GM12892 (cell line): ENCODE measurements around the gene C5orf15.

Source experiments
- POLR2A ChIP-seq: IDR thresholded peaks from 2 replicates; pipeline ENCODE4 v1.6.1; 2011; ENCODE audit warnings: low read depth, low read length, control low read depth
- POLR2AphosphoS5 ChIP-seq: IDR thresholded peaks from 2 replicates; pipeline ENCODE4 v1.6.1; 2011; ENCODE audit warnings: low read depth, low read length, control low read depth

- TF ChIP-seq POLR2A (no peak), POLR2AphosphoS5 (no peak)
Measured at GRCh38 chr5:133939668-133940067, 28.8 kb downstream of the C5orf15 start.
